Activated CD4-positive, CD25-positive, alpha-beta regulatory T cell (primary cell): ENCODE measurements around the gene SMAD3.
"Not testable (repeated sequence)": the region's sequence is repeated elsewhere in the genome, so short reads cannot be mapped to it uniquely, and the experiment has no call there.

ENCODE experiments used
- DNase-seq, 4 experiments: peaks; one replicate each; lab custom pipeline; 2025; lab: John Stamatoyannopoulos, UW

Gene SMAD3

DNA sequence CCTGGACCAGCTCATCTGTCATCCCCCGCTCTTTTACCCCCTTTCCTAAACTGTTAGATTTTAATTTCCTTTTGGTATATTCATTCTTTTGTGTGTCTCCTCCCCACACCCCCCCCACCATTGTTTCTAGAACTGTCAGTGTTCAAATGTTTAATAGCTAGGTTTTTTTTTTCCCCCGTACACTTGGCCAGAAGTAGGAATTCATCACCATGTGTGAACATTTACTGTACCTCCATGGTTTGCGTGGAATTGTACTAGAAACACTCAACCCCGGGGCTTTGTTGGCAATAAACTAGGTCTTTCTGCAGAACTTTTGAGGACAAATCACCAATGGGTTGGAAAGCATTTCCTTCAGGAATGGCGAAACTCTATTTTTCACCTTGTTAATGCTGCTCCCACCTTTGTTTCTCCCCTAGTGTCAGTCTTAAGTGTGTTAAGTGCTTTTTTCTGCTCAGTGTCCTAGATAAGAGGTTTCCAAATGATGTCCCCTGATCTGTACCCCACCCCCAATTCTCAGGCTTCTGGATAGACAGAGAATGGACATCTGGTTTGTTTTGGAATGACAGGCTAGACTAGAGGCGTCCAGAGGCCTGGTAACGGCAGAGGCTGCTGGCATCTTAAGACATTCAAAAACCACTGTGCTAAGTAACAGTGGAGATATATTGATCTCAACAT, 76.8 kb downstream of the SMAD3 start:
- DNase-seq, result no peak

DNA sequence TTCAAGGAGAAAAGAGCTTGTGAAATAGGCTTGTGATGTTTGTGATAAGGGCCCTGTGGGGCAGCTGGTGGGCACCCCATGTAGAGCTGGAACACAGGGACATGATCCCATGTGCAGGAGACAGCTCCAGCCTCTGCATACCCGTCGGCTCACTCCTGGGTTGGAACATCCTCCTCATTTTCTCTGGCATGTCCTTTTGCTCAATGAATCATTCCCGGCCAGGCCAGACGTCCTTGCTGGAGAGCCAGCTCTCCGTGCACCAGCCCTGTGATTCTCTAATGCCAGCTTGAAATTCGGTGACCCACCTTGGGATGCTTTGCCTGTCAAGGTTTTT, 77.3 kb downstream of the SMAD3 start:
- DNase-seq, result no peak

DNA sequence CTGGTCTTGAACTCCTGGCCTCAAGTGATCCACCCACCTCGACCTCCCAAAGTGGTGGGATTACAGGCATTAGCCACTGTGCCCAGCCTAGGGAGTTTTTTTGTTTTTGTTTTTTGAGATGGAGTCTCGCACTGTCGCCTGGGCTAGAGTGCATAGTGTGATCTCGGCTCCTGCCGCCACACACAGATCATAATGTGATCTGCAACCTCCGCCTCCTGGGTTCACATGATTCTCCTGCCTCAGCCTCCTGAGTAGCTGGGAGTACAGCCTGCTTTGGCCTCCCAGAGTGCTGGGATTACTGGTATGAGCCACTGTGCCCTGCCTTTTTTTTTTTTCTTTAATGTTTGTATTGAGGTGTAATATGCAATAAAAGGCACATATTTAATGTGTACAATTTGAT, 78.2 kb downstream of the SMAD3 start:
- DNase-seq, result no peak

DNA sequence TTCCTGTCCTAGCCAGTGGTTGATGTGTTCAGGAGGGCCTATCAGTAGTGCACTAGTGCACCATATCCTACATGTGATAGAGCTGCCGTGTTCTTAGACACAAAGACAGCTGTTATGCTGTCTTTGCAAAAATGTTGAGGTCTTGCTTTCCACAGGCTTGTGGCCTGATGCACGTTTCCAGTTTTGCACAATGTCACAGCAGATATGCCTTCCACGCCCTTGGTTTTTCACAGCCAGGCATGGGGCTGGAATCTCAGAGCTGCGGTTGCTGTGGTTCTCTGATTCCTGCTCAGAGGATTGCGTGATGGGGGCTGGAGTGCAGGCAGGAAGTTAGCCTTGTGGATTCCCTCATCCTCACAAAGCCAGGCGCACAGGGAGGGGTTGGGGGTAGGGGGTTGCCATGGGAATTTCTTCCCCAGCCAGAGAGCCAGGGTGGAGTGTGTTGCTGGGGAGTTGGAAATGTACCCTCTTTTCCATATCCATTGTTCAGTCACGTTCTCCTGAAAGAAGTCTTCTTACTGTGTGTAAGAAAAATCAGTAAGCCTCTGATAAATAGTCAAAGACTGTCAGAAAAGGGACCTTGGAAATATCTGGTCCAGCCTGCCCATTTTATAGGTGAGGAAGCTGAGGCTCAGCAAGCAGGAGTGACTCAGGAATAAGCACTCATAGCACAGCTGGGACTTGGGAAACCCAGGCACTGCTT, 79.4 kb downstream of the SMAD3 start:
- no peak for DNase-seq

DNA sequence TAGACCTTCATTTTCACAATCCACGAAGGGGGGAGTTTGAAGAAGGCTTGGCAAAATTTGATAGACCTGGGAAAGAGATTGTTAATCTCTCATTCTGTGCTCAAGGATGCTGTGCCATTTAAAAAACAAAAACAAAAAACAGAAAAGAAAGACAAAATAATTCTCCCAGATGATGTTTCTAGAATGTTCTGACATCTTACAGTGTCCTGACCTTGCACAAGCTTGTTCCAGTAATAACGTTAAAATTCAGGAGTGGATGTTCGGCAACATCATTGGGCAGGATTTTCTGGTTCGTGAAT, 79.9 kb downstream of the SMAD3 start:
- no peak for DNase-seq

DNA sequence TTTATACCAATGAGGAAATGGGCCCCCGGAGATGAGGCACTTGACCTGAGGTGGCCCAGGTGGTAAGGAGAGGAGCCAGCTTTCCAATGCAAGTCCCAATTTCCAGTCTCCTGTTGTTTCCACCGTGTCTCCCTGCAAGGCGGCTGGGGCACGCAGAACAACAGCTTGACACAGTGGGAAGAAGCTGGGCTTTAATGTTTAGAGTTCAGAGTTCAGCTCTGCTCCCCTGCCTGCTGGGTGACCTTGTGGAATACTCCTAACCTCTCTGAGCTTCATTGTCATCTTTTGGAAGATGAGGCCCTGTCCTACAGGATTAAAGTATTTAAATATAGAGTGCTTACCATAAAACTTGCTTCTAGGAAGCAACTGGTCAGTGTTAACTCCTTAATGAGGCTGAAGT, 80.3 kb downstream of the SMAD3 start:
- no peak for DNase-seq

DNA sequence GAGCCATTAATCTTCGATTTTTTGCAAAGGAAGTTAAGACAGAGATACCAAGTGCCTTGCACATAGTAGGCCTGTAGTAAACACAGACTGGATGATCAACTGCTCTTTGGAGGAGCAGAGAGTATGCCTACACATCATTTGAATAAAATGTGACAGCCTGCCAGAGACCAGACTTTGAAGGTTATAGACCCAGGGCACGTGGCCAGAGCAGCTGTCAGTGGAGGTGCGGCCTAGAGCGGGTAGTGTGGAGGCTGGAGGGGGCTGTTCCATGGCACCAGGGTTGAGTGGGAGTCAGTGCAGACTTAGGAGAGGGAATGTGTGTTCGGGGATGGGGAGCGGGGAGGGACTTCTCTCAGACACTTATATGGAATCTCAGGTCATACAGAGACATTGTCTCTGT, 80.8 kb downstream of the SMAD3 start:
- DNase-seq, result no peak

DNA sequence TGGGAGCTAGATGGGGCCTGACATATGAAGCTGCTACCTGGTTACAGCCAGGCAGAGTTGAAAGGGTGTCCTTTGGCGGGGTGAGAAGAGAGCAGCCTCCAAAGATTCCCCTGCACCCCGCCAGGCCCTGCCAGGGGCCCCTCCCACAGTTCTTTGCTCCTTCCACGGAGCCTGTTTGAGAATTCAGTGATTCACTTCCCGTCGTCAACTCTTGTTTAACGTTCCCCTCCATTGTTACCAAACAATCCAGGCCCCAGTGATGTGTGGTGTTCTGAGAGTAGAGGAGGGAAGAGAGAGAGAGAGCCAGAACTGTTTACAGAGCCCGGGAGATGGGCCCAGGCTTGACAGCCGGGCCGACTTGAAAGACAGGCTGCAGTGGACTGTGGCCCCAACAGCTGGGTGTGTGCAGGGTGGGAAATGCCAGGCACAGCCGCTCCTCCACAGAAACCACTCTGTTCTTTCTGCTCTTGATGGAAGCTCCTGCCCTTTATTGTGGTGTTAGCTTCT, 81.5 kb downstream of the SMAD3 start:
- DNase-seq, result no peak

DNA sequence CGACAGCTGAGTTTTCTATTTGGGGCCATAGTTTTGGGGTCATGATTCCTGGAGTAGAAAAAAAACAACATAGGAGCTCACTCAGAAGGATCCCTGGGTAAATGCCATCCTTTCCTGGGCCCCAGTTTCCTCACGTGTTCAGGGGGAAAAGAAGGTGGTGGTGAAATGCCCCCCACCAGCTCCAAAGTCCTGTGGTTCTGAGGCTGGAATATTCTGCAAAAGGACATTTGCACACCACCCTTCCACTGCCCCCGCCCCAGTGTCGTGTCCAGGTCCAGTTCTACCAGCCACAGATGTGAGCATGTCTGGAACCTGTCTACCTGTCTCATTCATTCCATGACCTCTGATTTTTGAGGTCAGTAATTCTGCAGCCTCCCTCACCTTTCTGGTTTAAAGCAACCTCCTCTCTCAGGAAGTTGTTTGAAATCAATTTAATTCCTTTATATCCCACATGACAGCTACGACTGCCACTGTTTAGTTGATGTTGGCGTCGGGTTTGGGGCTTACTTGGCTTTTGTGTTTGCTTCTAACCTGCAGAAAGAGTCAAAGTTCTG, 82.1 kb downstream of the SMAD3 start:
- no peak for DNase-seq

DNA sequence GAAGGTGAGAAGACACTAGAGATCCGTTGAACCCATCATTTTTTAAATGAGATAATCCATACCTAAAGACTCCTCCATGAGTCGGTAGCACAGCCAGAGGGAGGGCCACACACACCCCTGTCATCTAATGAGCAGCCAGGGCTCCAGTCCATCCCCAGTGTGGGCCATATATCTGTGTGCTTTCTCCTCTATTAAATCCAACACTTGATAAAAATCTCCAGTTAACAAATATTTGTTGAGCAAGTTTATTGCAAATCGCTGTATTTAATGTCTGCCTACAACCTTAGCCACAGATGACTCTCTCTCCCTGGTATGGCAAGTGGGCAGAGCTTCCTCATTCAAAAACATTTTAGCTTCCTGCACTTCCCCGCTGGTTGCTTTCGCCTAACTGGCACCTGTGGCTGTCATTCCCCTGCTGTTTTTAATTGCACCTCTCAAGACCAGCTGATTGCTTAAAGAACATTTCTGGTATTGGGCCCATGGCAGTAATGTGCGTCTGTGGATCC, 82.8 kb downstream of the SMAD3 start:
- no peak for DNase-seq

DNA sequence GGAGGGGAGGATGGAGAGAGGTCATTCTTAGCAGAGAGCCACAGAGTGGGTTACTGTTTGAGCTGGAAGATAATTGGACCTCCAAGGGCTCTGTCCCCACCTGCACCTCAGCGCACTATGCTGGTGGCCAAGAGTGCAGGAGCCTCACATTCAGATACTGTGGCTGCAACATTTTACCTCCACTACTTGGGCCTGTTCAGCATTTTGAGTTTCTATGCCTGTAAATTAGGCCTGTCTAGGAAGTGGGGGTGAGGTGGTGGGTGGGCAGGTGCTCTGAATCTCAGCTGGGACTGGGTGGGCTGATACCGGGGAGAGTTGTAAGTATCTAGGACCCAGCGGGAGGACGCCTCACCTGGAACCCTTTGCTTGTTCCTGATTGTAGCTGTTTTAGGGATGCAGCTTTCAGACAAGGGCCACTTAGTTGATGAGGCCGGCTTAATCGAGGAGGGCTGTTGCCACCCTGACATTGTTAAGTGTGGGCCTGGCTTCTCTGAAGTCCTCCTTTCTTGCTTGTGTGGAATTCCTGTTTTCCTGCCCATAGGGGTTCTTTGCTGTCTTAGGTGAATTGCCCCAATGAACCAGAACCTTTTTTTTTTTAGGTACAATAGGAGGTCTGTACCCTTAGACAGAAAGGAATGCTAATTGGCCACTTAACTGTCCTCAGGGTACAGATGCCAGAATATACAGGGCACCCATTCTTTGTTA, 83.8 kb downstream of the SMAD3 start:
- DNase-seq, result no peak

DNA sequence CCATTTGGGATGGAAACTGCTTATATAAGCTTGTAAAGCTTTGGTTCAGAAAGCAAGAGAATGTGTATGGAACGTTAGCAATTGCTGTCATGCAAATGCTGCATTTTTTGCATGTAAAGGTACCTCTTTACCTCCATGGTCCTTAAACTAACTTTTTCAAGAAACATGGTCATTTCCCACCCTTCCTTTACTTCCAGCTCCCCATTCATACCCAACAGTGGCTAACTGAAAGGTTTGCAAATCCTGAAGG, 84.3 kb downstream of the SMAD3 start:
- DNase-seq, result no peak

DNA sequence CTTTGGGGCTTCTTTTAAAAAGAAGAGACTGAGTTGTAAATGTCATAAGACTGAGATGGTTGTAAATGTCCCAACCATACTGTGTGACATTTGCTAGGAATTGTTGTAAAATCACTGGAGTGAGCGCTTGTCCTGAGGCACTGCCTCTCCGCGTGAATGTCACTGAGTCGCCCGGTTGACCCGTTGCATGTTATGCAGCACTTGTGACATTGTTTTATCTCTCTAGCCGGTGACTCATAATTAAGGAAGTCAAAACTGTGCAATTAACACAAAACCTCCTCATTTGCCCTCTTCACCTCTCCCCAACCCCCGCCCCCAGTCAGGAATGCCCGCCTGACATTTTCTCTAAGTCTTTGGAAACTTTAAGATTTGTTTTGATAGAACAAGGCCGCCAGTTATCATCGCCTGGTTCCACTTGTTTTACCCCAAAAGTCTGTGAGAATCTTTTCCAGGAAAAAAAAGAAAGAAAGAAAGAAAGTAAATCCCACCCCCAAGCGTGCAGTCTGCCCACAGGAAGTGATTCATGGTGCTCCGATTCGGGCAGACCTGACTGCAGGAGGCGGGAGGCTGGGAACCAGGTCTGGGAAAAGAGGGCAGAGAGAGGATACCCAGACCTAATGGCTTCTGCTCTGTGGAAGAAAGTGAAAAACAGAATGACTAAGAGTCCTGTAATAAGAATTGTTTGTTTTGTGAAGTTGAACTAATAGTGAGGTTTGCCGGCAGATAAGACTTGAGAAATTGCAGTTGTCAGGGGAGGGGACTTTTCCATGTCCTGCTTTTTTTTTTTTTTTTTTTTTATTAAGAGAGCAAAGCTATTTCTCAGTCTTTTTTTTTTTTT, 84.8 kb downstream of the SMAD3 start:
- no peak for DNase-seq

DNA sequence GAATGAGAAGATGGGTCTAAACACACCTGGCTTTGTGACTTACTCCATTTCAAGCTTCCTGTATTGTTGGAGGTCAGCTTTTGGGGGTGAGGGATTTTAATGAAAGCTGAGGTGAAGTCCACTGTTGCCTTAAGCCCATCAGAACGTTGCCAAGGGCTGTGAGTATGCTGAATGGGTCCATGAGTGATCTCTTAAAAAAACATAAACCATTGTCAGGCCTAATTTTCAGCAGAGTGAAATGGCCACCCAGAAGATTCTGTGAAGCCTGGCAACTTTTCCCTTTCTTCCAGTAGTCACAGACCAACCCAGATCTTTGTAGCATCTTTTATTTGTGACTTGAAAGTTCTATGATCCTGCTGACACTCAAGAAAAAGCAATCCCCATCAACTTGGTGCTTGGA, 87.0 kb downstream of the SMAD3 start:
- no peak for DNase-seq

DNA sequence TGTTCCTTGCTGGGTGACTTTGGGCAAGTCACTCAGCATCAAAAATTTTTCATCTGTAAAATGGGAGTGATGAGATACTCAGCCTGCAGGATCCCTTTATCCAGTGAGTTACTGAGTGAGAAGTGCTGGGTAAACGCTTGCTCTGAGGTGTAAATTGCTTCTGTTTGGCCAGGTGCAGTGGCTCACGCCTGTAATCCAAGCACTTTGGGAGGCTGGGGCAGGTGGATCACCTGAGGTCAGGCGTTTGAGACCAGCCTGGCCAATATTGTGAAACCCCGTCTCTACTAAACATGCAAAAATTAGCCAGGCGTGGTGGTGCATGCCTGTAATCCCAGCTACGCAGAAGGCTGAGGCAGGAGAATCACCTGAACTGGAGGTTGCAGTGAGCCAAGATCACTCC, 87.6 kb downstream of the SMAD3 start:
- DNase-seq, result not testable (repeated sequence)

DNA sequence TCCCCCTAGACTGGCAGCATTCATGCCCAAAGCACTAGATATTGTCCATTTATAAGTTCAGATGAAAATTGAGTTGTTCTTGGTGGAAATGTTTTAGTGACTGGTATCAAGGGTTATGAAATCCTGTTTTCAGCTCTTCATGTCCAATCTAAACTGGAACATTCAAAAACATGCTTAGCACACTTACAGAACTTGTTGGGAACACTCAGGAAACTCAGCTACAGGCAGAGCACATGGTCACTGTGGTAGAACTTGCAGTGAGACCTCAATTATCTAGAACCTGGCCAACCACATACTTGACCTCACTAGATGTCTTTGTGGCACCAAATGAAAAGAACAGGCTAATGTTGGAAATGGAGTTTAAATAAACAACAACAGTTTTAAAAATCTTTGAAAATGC, 88.8 kb downstream of the SMAD3 start:
- DNase-seq, result no peak

DNA sequence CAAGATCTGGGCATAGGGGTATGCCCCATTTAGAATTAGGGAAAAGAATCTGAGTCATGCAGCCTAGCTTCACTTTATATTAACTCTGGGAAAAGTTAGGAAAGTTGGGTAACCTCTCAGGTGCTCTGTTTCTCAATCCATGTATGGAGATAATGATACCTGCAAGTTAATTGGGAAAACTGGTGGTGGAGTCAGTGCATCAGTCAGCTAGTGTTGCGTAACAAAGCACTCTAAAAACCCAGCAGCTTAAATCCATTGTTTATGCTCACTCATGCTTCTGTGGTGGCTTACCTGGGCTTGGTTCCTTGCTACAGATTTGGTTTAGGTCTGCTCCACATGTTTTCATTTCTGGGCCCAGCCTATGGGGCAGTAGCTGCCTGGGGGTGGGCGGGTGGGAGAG, 91.0 kb downstream of the SMAD3 start:
- no peak for DNase-seq

DNA sequence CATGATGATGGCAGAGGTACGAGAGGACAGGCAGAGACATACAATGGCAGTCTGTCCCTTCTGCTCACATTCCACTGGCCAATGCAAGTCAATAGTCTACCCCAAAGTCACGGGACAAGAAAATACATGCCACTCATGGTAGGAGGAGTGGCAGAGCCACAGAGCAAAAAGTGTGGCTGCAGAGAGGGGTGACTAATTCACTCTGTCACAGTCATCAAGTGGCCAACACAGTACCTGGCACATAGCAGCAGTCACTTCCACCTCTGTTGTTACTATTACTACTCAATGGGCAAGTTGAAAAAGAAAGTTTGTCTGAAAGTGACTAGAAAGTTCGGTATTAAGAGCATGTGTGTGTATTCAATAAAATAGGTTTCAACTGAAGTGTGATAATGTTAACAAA, 91.4 kb downstream of the SMAD3 start:
- no peak for DNase-seq

DNA sequence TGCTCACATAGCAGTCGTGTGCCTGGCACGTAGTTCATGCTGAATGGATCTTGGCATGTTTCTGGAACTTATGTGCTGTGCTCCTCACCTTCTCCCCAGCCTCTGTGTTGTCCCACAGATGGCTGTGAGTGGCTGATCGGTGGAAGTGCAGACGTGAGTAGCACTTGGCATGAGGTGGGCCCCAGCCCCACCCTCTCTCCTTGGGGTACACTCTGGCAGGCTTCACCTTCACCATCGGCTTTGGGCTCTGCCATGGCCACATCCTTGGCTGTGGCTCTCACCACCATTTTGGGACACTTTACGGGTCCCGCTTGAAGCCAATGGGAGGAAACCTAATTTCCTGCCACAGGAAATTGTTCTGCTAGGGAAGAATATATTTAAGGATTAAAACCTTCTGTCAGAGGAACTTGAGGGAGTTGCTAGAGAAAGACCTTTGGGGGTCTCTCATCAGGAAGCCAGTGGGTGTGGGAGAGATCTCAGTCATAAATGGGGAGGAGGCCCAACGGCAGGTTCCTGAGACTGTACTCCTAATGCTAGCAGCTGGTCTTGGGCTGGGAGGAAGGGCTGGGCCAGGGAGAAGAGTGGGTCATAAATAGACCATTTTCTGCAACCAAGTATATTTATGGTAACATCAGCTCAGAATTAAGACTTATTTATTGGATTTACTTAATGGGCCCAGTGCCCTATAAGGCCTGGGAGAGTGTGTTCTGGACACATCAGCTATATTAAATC, 92.3 kb downstream of the SMAD3 start:
- DNase-seq, result no peak

DNA sequence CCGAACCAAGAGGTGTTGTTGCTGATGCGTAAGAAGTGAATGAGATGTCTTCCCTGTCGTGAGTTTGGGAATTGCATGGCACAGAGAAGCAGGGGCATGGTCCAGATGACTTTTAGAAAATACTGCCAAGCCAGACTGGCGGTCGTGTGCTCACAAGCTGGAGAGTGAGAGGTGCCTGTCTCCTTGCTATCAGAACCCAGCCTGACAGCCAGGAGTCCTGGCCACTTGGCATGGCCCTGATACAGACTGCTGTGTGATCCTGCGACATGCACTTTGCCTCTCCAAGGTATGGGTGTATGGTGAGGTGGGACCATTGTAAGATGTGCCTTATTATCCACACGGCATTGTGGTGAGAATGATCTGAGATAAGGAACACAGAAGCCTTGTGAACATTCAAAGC, 93.0 kb downstream of the SMAD3 start:
- DNase-seq, result no peak

DNA sequence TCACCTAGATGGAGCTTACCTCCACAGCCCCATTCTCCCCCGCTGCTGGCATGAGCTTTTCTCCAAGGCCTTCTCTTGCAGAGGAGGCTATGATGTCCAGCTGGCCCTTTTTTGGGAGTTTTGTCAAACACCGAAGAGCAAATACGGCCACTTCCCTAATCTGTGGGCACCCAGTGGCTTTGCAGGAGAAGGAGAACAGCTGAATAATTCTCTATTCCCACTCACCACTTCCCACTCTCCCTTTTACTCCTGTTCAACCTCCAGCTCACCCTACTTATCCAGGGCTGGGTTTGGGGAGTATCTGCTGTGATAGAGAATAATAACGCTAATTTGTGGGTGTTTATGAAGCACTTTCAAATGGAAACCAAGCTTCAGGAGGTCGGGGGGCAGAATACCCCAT, 96.0 kb downstream of the SMAD3 start:
- no peak for DNase-seq

DNA sequence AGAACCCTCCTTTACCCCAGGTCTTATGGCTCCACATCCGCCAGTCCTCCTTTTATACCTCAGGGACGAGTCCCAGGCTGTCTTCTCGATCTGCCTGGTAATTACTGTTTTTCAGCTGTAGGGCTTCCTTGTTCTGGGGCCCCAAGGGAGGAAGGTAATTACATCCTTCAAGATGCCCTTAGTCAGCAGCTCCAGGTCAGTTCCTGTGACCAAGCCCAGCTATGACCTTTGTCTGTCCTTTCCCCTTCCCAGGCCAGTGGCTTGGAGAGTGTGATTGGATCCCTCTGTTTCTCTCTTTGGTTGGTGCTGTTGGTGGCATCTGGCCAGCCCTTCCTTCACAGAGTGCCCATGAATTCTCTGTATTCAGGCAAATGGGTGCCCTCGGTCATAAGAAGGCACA, 96.5 kb downstream of the SMAD3 start:
- DNase-seq, result no peak
